Colonic mucosa (tissue), 4 donors: ENCODE measurements around the gene RAPGEF4. TPM values are rescaled to one million over a fixed set of nuclear protein-coding genes. Genes with fewer than 3 reads are reported as not detected.

Experiments
- DNase-seq: peaks from one replicate; pipeline ENCODE4 v3.0.0-alpha.2; 2020
- H3K27ac ChIP-seq: fragments of 200-600 bp; one replicate; pipeline ENCODE4 v1.8.0; 2021
- H3K27me3 ChIP-seq: fragments of 200-600 bp; one replicate; pipeline ENCODE4 v1.8.0; 2021
- H3K36me3 ChIP-seq: fragments of 200-600 bp; one replicate; pipeline ENCODE4 v1.8.0; 2021
- H3K4me1 ChIP-seq: fragments of 200-600 bp; one replicate; pipeline ENCODE4 v1.8.0; 2021; ENCODE audit warnings: mild to moderate bottlenecking
- H3K4me3 ChIP-seq: fragments of 200-600 bp; one replicate; pipeline ENCODE4 v1.8.0; 2021
- H3K9ac ChIP-seq, 2 donors: one replicate each; pipeline ENCODE4 v1.7.0; 2013; ENCODE audit warnings: control low read depth in 2 of 2, low read depth in 2 of 2, low read length in 2 of 2
- H3K9me3 ChIP-seq: fragments of 200-600 bp; one replicate; pipeline ENCODE4 v1.8.0; 2021
- intact Hi-C: fragments of 100-400 bp; cut with DNase I; formaldehyde crosslinking; loops from one replicate; pipeline ENCODE4 v1.14.1; 2022
- total RNA-seq, 2 donors: library from RNA; stranded (reverse); fragmentation: NEBNext Ultra II Directional in 1 of 2; extraction: Animal tissue kit (Norgen Biotek cat#: 25700) in 1 of 2; gene quantifications; one replicate each; pipeline ENCODE4 v1.2.1, GENCODE V29; 2021
- TF ChIP-seq, protein P1 (sequence below): fragments of 200-600 bp; IDR thresholded peaks from one replicate; pipeline ENCODE4 v1.8.0; 2022; ENCODE audit warnings: antibody characterized with exemption, mild to moderate bottlenecking
- donor health status: healthy.
- donor health status: DM: no; HTN: no; CAD: no.
- donor health status: DM: no; HTN: no; CAD: no.

RAPGEF4 gene
- total RNA-seq, 2 donors from 2014 or later = 1.3 to 1.5 TPM

GRCh38 chr2:172839446-172839845 is 103.8 kb downstream of the RAPGEF4 start:
- TF ChIP-seq, protein P1, sequence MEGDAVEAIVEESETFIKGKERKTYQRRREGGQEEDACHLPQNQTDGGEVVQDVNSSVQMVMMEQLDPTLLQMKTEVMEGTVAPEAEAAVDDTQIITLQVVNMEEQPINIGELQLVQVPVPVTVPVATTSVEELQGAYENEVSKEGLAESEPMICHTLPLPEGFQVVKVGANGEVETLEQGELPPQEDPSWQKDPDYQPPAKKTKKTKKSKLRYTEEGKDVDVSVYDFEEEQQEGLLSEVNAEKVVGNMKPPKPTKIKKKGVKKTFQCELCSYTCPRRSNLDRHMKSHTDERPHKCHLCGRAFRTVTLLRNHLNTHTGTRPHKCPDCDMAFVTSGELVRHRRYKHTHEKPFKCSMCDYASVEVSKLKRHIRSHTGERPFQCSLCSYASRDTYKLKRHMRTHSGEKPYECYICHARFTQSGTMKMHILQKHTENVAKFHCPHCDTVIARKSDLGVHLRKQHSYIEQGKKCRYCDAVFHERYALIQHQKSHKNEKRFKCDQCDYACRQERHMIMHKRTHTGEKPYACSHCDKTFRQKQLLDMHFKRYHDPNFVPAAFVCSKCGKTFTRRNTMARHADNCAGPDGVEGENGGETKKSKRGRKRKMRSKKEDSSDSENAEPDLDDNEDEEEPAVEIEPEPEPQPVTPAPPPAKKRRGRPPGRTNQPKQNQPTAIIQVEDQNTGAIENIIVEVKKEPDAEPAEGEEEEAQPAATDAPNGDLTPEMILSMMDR = no peak
- intact Hi-C loops = no loop called here

GRCh38 chr2:172842511-172843265 is 107.0 kb downstream of the RAPGEF4 start:
- DNase-seq = no peak
- no peaks in the 10 kb centered on the region for H3K9me3 ChIP-seq
- TF ChIP-seq, protein P1 = no peak
- no peak overlapping the region for H3K4me3 ChIP-seq
- no peaks in the 10 kb centered on the region for H3K4me1 ChIP-seq
- intact Hi-C loops = no loop called here
- H3K27me3 ChIP-seq = no peaks in the 10 kb centered on the region
- no peaks in the 10 kb centered on the region for H3K36me3 ChIP-seq
- H3K9ac ChIP-seq = no peak overlapping the region
- no peak overlapping the region for H3K27ac ChIP-seq

More at GRCh38 chr2:172839446-172839845, 103.8 kb downstream of the RAPGEF4 start:
- Histone ChIP-seq H3K27me3 (no peaks in the 10 kb centered on the region), H3K27ac (no peak overlapping the region), H3K36me3 (no peaks in the 10 kb centered on the region), H3K9ac (no peak overlapping the region), H3K4me3 (no peak overlapping the region), H3K4me1 (no peaks in the 10 kb centered on the region), H3K9me3 (no peaks in the 10 kb centered on the region)
- DNase-seq = no peak

- Histone ChIP-seq H3K4me3 (no peak overlapping the region), H3K36me3 (no peaks in the 10 kb centered on the region), H3K4me1 (no peaks in the 10 kb centered on the region), H3K9ac (no peak overlapping the region), H3K27me3 (no peaks in the 10 kb centered on the region), H3K27ac (no peak overlapping the region), H3K9me3 (no peaks in the 10 kb centered on the region)
- no peak for DNase-seq
- intact Hi-C loops = no loop called here
- TF ChIP-seq, protein P1 = no peak
Measured at GRCh38 chr2:172843266-172843582, 107.6 kb downstream of the RAPGEF4 start.

GRCh38 chr2:172843902-172844715 is 108.5 kb downstream of the RAPGEF4 start:
- TF ChIP-seq, protein P1 = no peak
- Histone ChIP-seq H3K4me3 (no peak overlapping the region), H3K9me3 (no peaks in the 10 kb centered on the region), H3K27ac (no peak overlapping the region), H3K9ac (no peak overlapping the region), H3K27me3 (no peaks in the 10 kb centered on the region), H3K36me3 (no peaks in the 10 kb centered on the region), H3K4me1 (no peaks in the 10 kb centered on the region)
- intact Hi-C loops = no loop called here
- DNase-seq = no peak

- Histone ChIP-seq H3K9me3 (no peaks in the 10 kb centered on the region), H3K9ac (no peak overlapping the region), H3K4me1 (no peaks in the 10 kb centered on the region), H3K27ac (no peak overlapping the region), H3K4me3 (no peak overlapping the region), H3K27me3 (no peaks in the 10 kb centered on the region), H3K36me3 (no peaks in the 10 kb centered on the region)
- TF ChIP-seq, protein P1 = no peak
- intact Hi-C loops = no loop called here
- DNase-seq = no peak
Measured at GRCh38 chr2:172845028-172845630, 109.5 kb downstream of the RAPGEF4 start.
